Raji (cell line): ENCODE data around the gene SANBR.

Experiments
- POLR2A ChIP-seq: IDR thresholded peaks from 2 replicates; pipeline ENCODE4 v1.6.1; 2011; ENCODE audit warnings: low read depth, low read length, control low read depth; ENCODE audit not compliant: insufficient read depth

Gene SANBR

GRCh38 chr2:61074100-61074499, 8.4 kb downstream of the SANBR start:
- no peak for TF ChIP-seq POLR2A

GRCh38 chr2:61085883-61086282, 20.2 kb downstream of the SANBR start:
- no peak for TF ChIP-seq POLR2A

- no peak for TF ChIP-seq POLR2A
These were observed 24.1 kb downstream of the SANBR start for GRCh38 chr2:61089797-61090196.

GRCh38 chr2:61090386-61090921, 24.8 kb downstream of the SANBR start:
- TF ChIP-seq POLR2A, result no peak

- TF ChIP-seq POLR2A, result no peak
These were observed 25.8 kb downstream of the SANBR start for GRCh38 chr2:61091485-61091884.

- TF ChIP-seq POLR2A, result no peak
These were observed 30.8 kb downstream of the SANBR start for GRCh38 chr2:61096438-61096837.

GRCh38 chr2:61100801-61101200, 35.1 kb downstream of the SANBR start:
- no peak for TF ChIP-seq POLR2A

GRCh38 chr2:61109291-61109690, 43.6 kb downstream of the SANBR start:
- no peak for TF ChIP-seq POLR2A

GRCh38 chr2:61111708-61112107, 46.0 kb downstream of the SANBR start:
- no peak for TF ChIP-seq POLR2A

- TF ChIP-seq POLR2A, result no peak
These were observed 48.5 kb downstream of the SANBR start for GRCh38 chr2:61114147-61114546.
